Endothelial cell of umbilical vein (primary cell): ENCODE measurements around the gene LRCH1. TPM values are rescaled to one million over a fixed set of nuclear protein-coding genes. Genes with fewer than 3 reads are reported as not detected.

ENCODE experiments used
- BruUV-seq: library from RNA; stranded (reverse); fragments of 400-500 nt; replicated peaks from 2 replicates; lab custom pipeline; 2021; lab: Mats Ljungman, UMichigan
- CTCF ChIA-PET: fragments of 300-600, 350-600 bp; sonication (Branson Sonifier 250); formaldehyde crosslinking; loops from one replicate; lab custom pipeline; 2021; ENCODE audit warnings: antibody characterized with exemption, inconsistent platforms; lab: Charles Lee
- POLR2A ChIA-PET: fragments of 300-600, 350-600 bp; sonication (Branson Sonifier 250); formaldehyde crosslinking; loops from one replicate; lab custom pipeline; 2021; ENCODE audit warnings: antibody characterized with exemption, inconsistent platforms; lab: Charles Lee
- DNase-seq: peaks from one replicate; pipeline ENCODE4 v3.0.0-alpha.2; 2011; ENCODE audit warnings: low read depth, low spot score
- FAIRE-seq: peaks from 2 replicates; lab custom pipeline; 2011; peaks lifted over from hg19 to GRCh38; lab: Jason Lieb, UNC
- H2AFZ ChIP-seq: 2 replicates; pipeline ENCODE4 v1.6.0; 2012; ENCODE audit warnings: low read depth, low read length, control low read depth, inconsistent platforms
- H3K27ac ChIP-seq: 2 replicates; pipeline ENCODE4 v1.5.1; 2011; ENCODE audit warnings: low read depth, mild to moderate bottlenecking, control low read depth, low read length, moderate library complexity; ENCODE audit not compliant: insufficient read depth
- H3K27me3 ChIP-seq, 2 experiments: 2 replicates each; pipeline versions ENCODE4 v1.6.0 to v1.6.1; 2011; ENCODE audit warnings: low read length in 2 of 2, mixed read lengths in 1 of 2; ENCODE audit not compliant: control insufficient read depth in 2 of 2, insufficient read depth in 2 of 2
- H3K36me3 ChIP-seq, 2 experiments: 2 replicates in 1 of 2; 3 replicates in 1 of 2; pipeline ENCODE4 v1.5.1; 2011; ENCODE audit warnings: low read length in 2 of 2, mild to moderate bottlenecking in 1 of 2, moderate library complexity in 1 of 2; ENCODE audit not compliant: control insufficient read depth in 2 of 2, insufficient read depth in 2 of 2; ENCODE audit errors: extremely low read depth in 1 of 2
- H3K4me1 ChIP-seq: 3 replicates; pipeline ENCODE4 v1.5.1; 2011; ENCODE audit warnings: mild to moderate bottlenecking, low read length; ENCODE audit not compliant: control insufficient read depth, insufficient read depth; ENCODE audit errors: extremely low read depth
- H3K4me2 ChIP-seq: 2 replicates; pipeline ENCODE4 v1.6.1; 2011; ENCODE audit warnings: low read length, control low read depth, mixed read lengths; ENCODE audit not compliant: insufficient read depth
- H3K4me3 ChIP-seq, 3 experiments: fragments of 200-600 bp in 1 of 3; sonication (generic), shearing (Covaris generic) in 1 of 3; replicated peaks in 1 of 3; 2 replicates each; pipeline ENCODE4 v1.5.1; 2011 to 2016; ENCODE audit warnings: control low read depth in 3 of 3, low read length in 3 of 3, mild to moderate bottlenecking in 2 of 3, inconsistent platforms in 1 of 3, low read depth in 1 of 3, moderate library complexity in 1 of 3; ENCODE audit not compliant: insufficient read depth in 1 of 3
- H3K79me2 ChIP-seq: 2 replicates; pipeline ENCODE4 v1.6.0; 2012; ENCODE audit warnings: low read length, inconsistent platforms; ENCODE audit not compliant: control insufficient read depth, insufficient read depth
- H3K9ac ChIP-seq: replicated peaks from 2 replicates; pipeline ENCODE3; 2011; ENCODE audit warnings: low read length, control low read depth; ENCODE audit not compliant: insufficient read depth; ENCODE audit errors: extremely low read depth
- H3K9me1 ChIP-seq: replicated peaks from 3 replicates; pipeline ENCODE4 v1.6.0; 2011; ENCODE audit warnings: mild to moderate bottlenecking, low read length; ENCODE audit not compliant: control insufficient read depth, insufficient read depth; ENCODE audit errors: extremely low read depth
- H3K9me3 ChIP-seq: replicated peaks from 2 replicates; pipeline ENCODE4 v1.5.1; 2012; ENCODE audit warnings: low read length, inconsistent platforms; ENCODE audit not compliant: control insufficient read depth, insufficient read depth
- H4K20me1 ChIP-seq: replicated peaks from 2 replicates; pipeline ENCODE3; 2011; ENCODE audit warnings: mild to moderate bottlenecking, low read length; ENCODE audit not compliant: control insufficient read depth, insufficient read depth; ENCODE audit errors: extremely low read depth
- CTCF ChIP-seq, 2 donors: IDR thresholded peaks; 1 replicate in 1 of 2; 2 replicates in 1 of 2; pipeline ENCODE4 v1.5.1; 2011; ENCODE audit warnings: low read length in 2 of 2, mild to moderate bottlenecking in 2 of 2, moderate library complexity in 2 of 2, control low read depth in 1 of 2, inconsistent platforms in 1 of 2, low read depth in 1 of 2; ENCODE audit not compliant: insufficient read depth in 1 of 2; ENCODE audit errors: extremely low read depth in 1 of 2
- EZH2 ChIP-seq: IDR thresholded peaks from 2 replicates; pipeline ENCODE4 v1.6.1; 2012; ENCODE audit warnings: borderline replicate concordance, low read depth, mild to moderate bottlenecking, moderate library complexity, low read length, inconsistent platforms; ENCODE audit not compliant: severe bottlenecking
- FOS ChIP-seq: IDR thresholded peaks from 2 replicates; pipeline ENCODE4 v1.6.1; 2011; ENCODE audit warnings: mild to moderate bottlenecking, low read length, moderate library complexity, borderline replicate concordance; ENCODE audit not compliant: insufficient read depth
- GATA2 ChIP-seq: IDR thresholded peaks from 2 replicates; pipeline ENCODE4 v1.7.0; 2011; ENCODE audit warnings: low read depth, mild to moderate bottlenecking, moderate library complexity, mixed read lengths, low read length; ENCODE audit not compliant: insufficient read length, insufficient read depth
- JUN ChIP-seq: IDR thresholded peaks from 2 replicates; pipeline ENCODE4 v1.6.1; 2011; ENCODE audit warnings: borderline replicate concordance, low read depth; ENCODE audit not compliant: insufficient read length, insufficient read depth
- MAX ChIP-seq: IDR thresholded peaks from 2 replicates; pipeline ENCODE4 v1.6.1; 2011; ENCODE audit not compliant: insufficient read depth, insufficient read length
- MYC ChIP-seq: IDR thresholded peaks from one replicate; pipeline ENCODE4 v1.6.1; 2011; ENCODE audit warnings: mild to moderate bottlenecking, low read depth, low read length
- POLR2A ChIP-seq: IDR thresholded peaks from 2 replicates; pipeline ENCODE4 v1.6.1; 2012; ENCODE audit warnings: low read depth, mild to moderate bottlenecking, control low read depth, low read length
- POLR2AphosphoS5 ChIP-seq: IDR thresholded peaks from 2 replicates; pipeline ENCODE4 v1.6.1; 2012; ENCODE audit warnings: low read depth, mild to moderate bottlenecking, control low read depth, low read length, moderate library complexity; ENCODE audit not compliant: insufficient read depth
- dilution Hi-C: fragments of 300-500 bp; cut with MboI; formaldehyde crosslinking; loops from one replicate; pipeline ENCODE4 v1.15.0; 2019; ENCODE audit warnings: low sequenced_read_pairs; ENCODE audit not compliant: extremely low pct_ligation_motif_present
- intact Hi-C: fragments of 100-400 bp; cut with micrococcal nuclease; formaldehyde crosslinking; loops from one replicate; pipeline ENCODE4 v1.10.0; 2022
- polyA plus RNA-seq, 4 experiments: library from polyadenylated mRNA; depleted of rRNA in 3 of 4; stranded (reverse) in 3 of 4; unstranded in 1 of 4; fragments of >200 nt; gene quantifications; 2 replicates each; pipeline versions ENCODE4 v1.2.1 to v1.2.3, GENCODE V29; 2011 to 2012; ENCODE audit warnings: missing spikeins in 1 of 4
- total RNA-seq: library from RNA; stranded (reverse); gene quantifications from 2 replicates; pipeline ENCODE4 v1.2.3, GENCODE V29; 2021

The LRCH1 gene
- total and polyA plus RNA-seq, 2 donors (not counting 3 experiments of a cell fraction or from before 2014, with no cell fraction given) = 5.4 to 16.5 TPM

DNA sequence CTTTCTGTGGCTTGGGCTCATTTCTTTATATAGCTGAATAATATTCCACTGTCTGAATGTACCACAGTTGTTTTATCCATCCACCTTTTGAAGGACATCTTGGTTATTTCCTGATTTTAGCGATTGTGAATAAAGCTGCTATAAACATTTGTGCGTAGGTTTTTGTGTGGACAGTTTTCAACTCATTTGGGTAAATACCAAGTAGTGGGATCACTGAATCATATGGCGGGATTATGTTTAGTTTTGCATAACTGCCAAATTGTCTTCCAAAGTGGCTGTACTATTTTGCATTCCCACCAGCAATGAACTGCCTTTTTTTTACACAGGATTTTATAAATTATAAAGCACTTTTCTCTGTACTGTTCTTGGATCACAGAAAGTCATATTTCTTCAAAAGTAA is 13.7 kb upstream of the LRCH1 start:
- ChIA-PET POLR2A (no interaction called here), CTCF (interaction anchor here (0.6 to 1.3 kb wide), 3 partner anchors 13 to 182 kb away, joined by 3 to 4 read pairs (median 3); no protein-coding TSS in a partner anchor)
- FAIRE-seq = no peak

GRCh38 chr13:46541210-46541609 is 11.8 kb upstream of the LRCH1 start:
- ChIA-PET CTCF (interaction anchor here (1.0 to 1.9 kb wide), 2 partner anchors 178 to 180 kb away, joined by 3 to 7 read pairs; no protein-coding TSS in a partner anchor), POLR2A (no interaction called here)
- TF ChIP-seq POLR2AphosphoS5 (no peak), MYC (no peak), MAX (no peak), FOS (no peak), EZH2 (no peak), JUN (no peak), GATA2 (no peak), CTCF (IDR thresholded peaks at IDR 0.05; ENCODE audit: extremely low read depth in 1 of 2, insufficient read depth in 1 of 2, low read depth in 1 of 2, low read length in 2 of 2) (no peak), POLR2A (no peak)
- intact Hi-C loops (no loop called here), dilution Hi-C loops (no loop called here)
- Histone ChIP-seq H3K36me3 (no peaks in the 10 kb centered on the region), H3K9me1 (no peaks in the 10 kb centered on the region), H3K4me3 (no peak overlapping the region), H3K4me2 (no peak overlapping the region), H3K27me3 (peaks cover 8 to 32% of the 10 kb centered on the region in 2 experiments), H3K27ac (no peak overlapping the region), H3K9ac (no peak overlapping the region), H3K79me2 (no peaks in the 10 kb centered on the region), H3K9me3 (no peaks in the 10 kb centered on the region), H4K20me1 (no peaks in the 10 kb centered on the region), H3K4me1 (no peaks in the 10 kb centered on the region), H2AFZ (no peak overlapping the region)
- BruUV-seq = no TSS peak
- FAIRE-seq (no peak), DNase-seq (no peak)

More for the DNA sequence above, 13.7 kb upstream of the LRCH1 start:
- Histone ChIP-seq H3K4me2 (no peak overlapping the region), H3K9ac (no peak overlapping the region), H3K79me2 (no peaks in the 10 kb centered on the region), H3K9me3 (no peaks in the 10 kb centered on the region), H2AFZ (no peak overlapping the region), H3K4me3 (no peak overlapping the region), H3K36me3 (no peaks in the 10 kb centered on the region), H4K20me1 (no peaks in the 10 kb centered on the region), H3K27ac (no peak overlapping the region), H3K9me1 (no peaks in the 10 kb centered on the region), H3K27me3 (peaks cover 5 to 16% of the 10 kb centered on the region in 2 experiments), H3K4me1 (no peaks in the 10 kb centered on the region)
- no TSS peak for BruUV-seq
- intact Hi-C loops = no loop called here
- dilution Hi-C loops = no loop called here
- no peak for TF ChIP-seq POLR2AphosphoS5
- no peak for TF ChIP-seq MYC
- no peak for TF ChIP-seq MAX
- DNase-seq = no peak
